ENCODE data around the gene BSG.
A peak's percentile ranks its signal among the peaks of the same experiment; 100 is the strongest.
"Not testable (repeated sequence)": the region's sequence is repeated elsewhere in the genome, so short reads cannot be mapped to it uniquely, and the experiment has no call there.

The BSG gene

GRCh38 chr19:588741-589692 lies 16.6 kb downstream of the BSG start:
- no peak for DNase-seq

DNA sequence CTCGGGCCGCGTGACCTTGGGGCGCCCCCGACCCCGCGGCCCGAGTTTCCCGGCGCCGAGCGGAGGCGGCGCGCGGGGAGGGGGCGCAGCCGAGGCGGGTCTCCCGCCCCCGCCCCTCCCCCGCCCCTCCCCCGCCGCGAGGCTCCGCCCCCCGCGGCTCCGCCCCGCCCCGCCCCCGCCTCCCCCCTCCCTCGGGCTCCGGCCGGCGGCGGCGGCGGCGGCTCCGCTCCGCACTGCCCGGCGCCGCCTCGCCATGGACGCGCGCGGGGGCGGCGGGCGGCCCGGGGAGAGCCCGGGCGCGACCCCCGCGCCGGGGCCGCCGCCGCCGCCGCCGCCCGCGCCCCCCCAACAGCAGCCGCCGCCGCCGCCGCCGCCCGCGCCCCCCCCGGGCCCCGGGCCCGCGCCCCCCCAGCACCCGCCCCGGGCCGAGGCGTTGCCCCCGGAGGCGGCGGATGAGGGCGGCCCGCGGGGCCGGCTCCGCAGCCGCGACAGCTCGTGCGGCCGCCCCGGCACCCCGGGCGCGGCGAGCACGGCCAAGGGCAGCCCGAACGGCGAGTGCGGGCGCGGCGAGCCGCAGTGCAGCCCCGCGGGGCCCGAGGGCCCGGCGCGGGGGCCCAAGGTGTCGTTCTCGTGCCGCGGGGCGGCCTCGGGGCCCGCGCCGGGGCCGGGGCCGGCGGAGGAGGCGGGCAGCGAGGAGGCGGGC lies 17.4 kb downstream of the BSG start, which contains the start of gene HCN2:
HCN2 (plus strand) TSS at position 189 of the 703 bp plus-strand sequence; CDS start at position 254, 65 bp downstream.
- DNase-seq, result no peak

DNA sequence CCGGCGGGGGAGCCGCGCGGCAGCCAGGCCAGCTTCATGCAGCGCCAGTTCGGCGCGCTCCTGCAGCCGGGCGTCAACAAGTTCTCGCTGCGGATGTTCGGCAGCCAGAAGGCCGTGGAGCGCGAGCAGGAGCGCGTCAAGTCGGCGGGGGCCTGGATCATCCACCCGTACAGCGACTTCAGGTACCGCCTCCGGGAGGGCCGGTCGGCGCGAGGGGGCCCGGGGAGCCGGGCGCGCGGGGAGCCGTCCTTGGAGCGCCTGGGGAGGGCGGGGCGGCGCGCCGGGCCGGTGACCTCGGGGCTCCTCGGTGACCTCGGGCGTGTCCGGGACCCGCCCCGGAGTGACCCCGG lies 18.0 kb downstream of the BSG start:
- DNase-seq, result peak in 1 of 4 experiments; percentile 31

DNA sequence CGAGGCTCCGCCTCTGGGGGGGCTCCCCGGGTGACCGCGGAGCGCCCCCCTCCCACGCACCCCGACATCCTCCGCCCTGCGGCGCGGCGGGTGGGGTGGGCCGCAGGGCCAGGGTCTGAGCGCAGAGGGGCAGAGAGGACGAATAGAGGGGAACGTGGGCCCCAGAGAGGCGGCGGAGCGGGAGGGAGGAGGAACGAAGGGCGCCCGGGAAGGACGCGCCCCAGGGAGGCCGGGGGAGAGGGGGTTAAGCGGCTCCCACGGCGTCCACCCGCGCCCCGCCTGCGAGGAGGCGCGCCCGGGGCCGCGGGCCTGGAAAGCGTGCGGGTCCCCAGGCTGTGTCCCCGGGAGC lies 18.3 kb downstream of the BSG start:
- DNase-seq, result no peak

DNA sequence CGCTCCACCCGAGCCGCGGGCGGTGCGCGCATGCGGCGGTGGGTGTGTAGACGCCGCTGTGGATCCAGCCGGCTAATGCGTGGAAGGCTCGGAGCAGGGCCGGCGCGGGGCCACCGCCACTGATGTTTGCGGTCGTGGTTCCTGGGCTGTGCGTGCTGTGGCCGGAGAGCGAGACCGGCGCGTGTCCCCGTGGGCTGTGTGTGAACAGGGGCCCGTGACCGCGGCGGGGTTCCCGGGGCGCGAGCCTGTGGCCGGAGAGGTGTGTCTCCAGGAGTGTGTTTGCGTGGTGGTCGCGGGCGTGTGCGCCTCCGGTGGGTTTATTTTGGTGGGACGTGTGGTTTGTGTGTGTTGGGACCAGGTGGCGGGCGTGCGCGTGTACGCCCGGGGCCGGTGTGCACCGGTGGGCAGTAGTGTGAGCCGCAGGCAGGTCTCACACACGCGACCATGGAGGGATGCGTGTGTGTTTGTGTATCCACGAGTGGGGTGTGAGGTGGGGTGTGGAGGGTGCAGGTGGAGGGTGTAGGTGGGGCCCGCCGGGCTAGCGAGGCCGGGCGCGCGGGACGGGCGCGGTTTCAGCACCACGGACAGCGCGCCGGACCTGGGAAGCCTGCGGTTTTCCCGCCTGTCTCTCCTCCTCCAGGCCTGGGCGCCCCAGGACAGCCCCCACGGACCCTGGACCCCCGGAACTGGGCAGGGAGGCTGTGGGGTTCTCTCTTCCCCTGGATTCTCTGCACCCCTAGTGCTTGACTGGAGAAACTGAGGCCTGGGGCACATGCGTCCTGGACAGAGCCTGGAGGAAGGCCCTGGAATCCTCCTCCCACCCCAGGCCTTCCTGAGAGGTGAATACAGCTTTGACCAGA lies 18.9 kb downstream of the BSG start:
- DNase-seq, result no peak

GRCh38 chr19:592101-592500 lies 19.7 kb downstream of the BSG start:
- no peak for DNase-seq

GRCh38 chr19:593055-593454 lies 20.7 kb downstream of the BSG start:
- DNase-seq, result no peak

GRCh38 chr19:593505-593904 lies 21.1 kb downstream of the BSG start:
- DNase-seq, result no peak

GRCh38 chr19:594265-594870 lies 22.0 kb downstream of the BSG start:
- DNase-seq, result no peak

DNA sequence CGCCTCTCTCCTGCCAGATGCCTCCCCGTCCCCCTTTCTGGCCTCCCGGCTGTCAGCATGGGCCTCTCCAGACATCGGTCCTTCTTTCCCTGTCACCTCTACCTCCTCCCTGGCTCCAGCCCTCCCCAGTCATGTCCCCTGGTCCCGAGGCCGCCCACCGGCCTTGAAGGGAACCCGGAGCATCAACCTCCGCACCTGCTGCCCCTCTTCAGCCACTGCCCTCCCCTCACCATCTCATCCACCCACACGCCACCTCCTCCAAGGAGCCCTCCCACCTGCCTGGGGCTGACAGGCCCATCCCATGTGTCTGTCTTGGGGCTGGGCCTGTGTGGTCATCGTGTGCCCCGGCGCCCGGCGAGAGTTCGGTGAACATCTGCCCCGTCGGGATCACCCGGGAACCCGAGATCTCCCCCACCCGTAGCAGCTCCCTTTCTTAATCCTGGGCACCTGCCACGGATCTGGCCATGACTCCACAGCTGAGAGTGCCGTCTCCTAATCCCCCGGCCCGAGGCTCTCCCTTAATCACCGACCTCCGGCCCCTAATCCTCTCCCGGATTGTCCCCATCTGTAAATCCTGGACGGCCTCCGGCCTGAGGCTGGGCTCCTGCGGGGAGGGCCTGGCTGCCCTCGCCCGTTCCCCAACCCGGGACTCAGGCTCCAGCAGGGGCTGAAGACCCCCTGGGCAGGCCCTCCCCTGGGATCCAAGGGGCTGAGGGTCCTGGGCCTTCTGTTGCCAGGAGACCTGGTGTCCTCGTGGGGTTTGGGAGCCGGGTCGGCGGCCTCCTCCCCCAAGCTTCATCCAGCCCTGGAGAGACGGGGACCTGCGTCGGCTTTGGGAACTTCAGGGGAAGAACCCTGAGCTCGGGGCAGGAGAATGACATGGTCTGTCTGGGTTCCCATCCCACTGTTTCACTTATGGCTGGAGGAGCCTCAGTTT lies 23.2 kb downstream of the BSG start:
- DNase-seq, result no peak

GRCh38 chr19:596263-596655 lies 23.9 kb downstream of the BSG start:
- DNase-seq, result no peak

- no peak for DNase-seq
Observed at GRCh38 chr19:597406-598315, 25.3 kb downstream of the BSG start.

DNA sequence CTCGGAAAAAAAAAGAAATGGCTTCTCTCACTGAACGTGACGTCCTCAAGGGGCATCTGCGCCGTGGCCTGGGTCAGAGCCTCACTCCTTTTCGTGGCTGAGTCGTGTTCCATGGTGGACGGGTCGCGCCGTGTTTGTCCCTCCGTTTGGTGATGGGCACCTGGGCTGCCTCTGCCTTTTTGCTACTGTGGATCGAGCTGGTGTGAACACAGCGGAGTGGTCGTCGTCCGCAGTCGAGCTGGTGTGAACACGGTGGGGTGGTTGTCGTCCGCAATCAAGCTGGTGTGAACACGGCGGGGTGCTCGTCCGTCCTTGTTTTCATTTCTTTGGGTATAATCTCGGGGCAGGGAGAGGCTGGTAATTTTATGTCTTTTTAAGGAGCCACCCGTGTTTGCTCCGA lies 28.9 kb downstream of the BSG start:
- DNase-seq, result no peak

DNA sequence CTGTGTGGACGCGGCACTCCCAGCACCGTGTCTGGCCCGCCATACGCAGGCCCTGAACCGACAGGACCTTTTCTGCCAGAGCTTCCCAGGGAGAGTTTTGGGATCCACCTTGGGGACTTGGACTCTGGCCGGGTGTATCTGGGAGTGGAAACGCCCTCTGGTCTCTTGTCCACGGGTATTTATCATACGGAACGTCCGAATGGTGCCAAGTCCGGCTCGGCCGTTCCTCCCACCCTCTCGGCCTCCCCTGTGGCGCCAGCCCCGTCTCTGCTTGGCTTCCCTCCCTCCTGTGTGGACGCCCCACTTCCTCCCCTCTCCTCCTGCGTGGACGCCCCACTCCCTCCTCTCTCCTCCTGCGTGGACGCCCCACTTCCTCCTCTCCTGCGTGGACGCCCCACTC lies 29.4 kb downstream of the BSG start:
- DNase-seq, result no peak

DNA sequence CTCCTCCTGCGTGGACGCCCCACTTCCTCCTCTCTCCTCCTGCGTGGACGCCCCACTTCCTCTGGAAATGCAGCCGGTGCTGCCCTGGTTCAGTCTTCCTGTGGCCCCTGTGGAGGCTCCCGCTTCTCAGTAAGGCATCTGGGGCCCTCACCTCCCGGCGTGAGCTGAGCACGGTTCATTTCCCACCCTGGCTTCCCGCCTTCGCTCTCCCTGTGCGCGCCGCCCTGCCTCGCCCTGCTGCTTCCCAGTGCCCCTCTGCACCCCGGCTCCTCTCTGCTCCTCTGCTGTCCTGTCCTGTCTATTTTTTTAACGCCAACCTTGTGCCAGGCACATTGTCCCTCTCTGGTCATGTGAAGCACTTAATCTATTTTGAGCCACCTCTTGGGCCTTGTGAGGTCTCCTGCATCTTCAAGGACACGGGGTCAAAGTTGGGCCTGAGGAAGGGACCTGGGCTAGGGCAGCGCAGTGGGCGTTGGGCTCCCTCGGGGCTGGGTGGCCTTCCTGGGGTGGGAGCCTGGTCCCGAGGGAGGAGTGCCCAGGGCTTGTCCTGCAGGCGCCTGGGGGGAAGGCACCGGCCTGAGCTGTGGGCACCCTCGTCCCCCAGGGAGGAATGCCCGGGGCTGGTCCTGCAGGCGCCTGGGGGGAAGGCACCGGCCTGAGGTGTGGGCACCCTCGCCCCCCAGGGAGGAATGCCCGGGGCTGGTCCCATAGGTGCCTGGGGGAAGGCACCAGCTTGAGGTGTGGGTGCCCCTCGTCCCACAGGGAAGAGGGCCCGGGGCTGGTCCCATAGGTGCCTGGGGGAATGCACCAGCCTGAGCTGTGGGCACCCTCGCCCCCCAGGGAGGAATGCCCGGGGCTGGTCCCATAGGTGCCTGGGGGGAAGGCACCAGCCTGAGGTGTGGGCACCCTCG lies 30.2 kb downstream of the BSG start:
- no peak for DNase-seq

GRCh38 chr19:603302-603639 lies 30.9 kb downstream of the BSG start:
- DNase-seq, result not testable (repeated sequence)

- DNase-seq, result peak in 1 of 4 experiments; percentile 15
Observed at GRCh38 chr19:603779-604178, 31.4 kb downstream of the BSG start.

DNA sequence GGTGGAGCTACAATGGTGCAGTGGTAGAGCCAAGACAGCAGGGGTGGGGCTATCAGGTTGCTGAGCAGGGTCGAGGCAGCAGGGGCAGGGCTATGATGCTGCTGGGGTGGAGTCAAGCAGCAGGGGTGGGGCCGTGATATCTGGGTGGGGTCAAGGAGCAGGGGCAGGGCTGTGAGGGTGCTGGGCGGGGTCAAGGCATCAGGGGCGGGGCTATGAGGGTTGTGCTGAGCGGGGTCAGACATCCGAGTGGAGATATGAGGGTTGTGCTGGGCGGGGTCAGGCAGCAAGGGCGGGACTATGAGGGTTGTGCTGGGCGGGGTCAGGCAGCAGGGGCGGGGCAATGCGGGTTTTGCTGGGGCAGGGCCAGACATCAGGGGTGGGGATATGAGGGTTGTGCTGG lies 32.0 kb downstream of the BSG start:
- DNase-seq, result peak in 1 of 4 experiments; percentile 32
